HEK293 (cell line): ENCODE data around the gene BECN2.

Source experiments
- BCL11A ChIP-seq: fragments of 450-650 bp; formaldehyde crosslinking; IDR thresholded peaks from 2 replicates; pipeline ENCODE4 v1.5.1; 2016; ENCODE audit warnings: low read depth, missing biosample characterization, missing genetic modification characterization
- EGR2 ChIP-seq: fragments of 450-650 bp; formaldehyde crosslinking; IDR thresholded peaks from 2 replicates; pipeline ENCODE4 v1.5.1; 2016; ENCODE audit warnings: low read depth, missing biosample characterization, missing genetic modification characterization
- HIC1 ChIP-seq: fragments of 450-650 bp; formaldehyde crosslinking; IDR thresholded peaks from 2 replicates; pipeline ENCODE4 v1.5.1; 2016; ENCODE audit warnings: missing biosample characterization, missing genetic modification characterization
- HOXA7 ChIP-seq: sonication (generic); formaldehyde crosslinking; IDR thresholded peaks from 2 replicates; pipeline ENCODE4 v1.8.1; 2022; ENCODE audit warnings: missing genetic modification reagents, borderline replicate concordance
- KLF1 ChIP-seq: fragments of 450-650 bp; formaldehyde crosslinking; IDR thresholded peaks from 2 replicates; pipeline ENCODE4 v1.5.1; 2016; ENCODE audit warnings: missing biosample characterization, missing genetic modification characterization
- KLF10 ChIP-seq: fragments of 450-650 bp; IDR thresholded peaks from 2 replicates; pipeline ENCODE4 v1.5.1; 2018; ENCODE audit warnings: missing biosample characterization, mild to moderate bottlenecking, missing genetic modification characterization
- KLF7 ChIP-seq: fragments of 450-650 bp; formaldehyde crosslinking; IDR thresholded peaks from 2 replicates; pipeline ENCODE4 v1.5.1; 2016; ENCODE audit warnings: missing biosample characterization, missing genetic modification characterization, borderline replicate concordance
- KLF8 ChIP-seq: fragments of 450-650 bp; formaldehyde crosslinking; IDR thresholded peaks from 2 replicates; pipeline ENCODE4 v1.5.1; 2016; ENCODE audit warnings: missing biosample characterization, missing genetic modification characterization
- MYNN ChIP-seq: fragments of 450-650 bp; formaldehyde crosslinking; IDR thresholded peaks from 2 replicates; pipeline ENCODE4 v1.5.1; 2016; ENCODE audit warnings: missing biosample characterization, missing genetic modification characterization, borderline replicate concordance
- PATZ1 ChIP-seq: fragments of 450-650 bp; formaldehyde crosslinking; IDR thresholded peaks from 2 replicates; pipeline ENCODE4 v1.5.1; 2016; ENCODE audit warnings: missing biosample characterization, missing genetic modification characterization
- RBAK ChIP-seq: fragments of 450-650 bp; formaldehyde crosslinking; IDR thresholded peaks from 2 replicates; pipeline ENCODE4 v1.5.1; 2016; ENCODE audit warnings: missing biosample characterization, missing genetic modification characterization
- SP7 ChIP-seq: fragments of 450-650 bp; formaldehyde crosslinking; IDR thresholded peaks from 2 replicates; pipeline ENCODE4 v1.5.1; 2016; ENCODE audit warnings: missing biosample characterization, missing genetic modification characterization
- ZBTB8A ChIP-seq: fragments of 450-650 bp; formaldehyde crosslinking; IDR thresholded peaks from 2 replicates; pipeline ENCODE4 v1.5.1; 2016; ENCODE audit warnings: missing biosample characterization, missing genetic modification characterization
- ZEB2 ChIP-seq: fragments of 450-650 bp; formaldehyde crosslinking; IDR thresholded peaks from 2 replicates; pipeline ENCODE4 v1.5.1; 2016; ENCODE audit warnings: missing biosample characterization, missing genetic modification characterization
- ZFP37 ChIP-seq: fragments of 450-650 bp; formaldehyde crosslinking; IDR thresholded peaks from 2 replicates; pipeline ENCODE4 v1.5.1; 2016; ENCODE audit warnings: missing biosample characterization, missing genetic modification characterization
- ZNF112 ChIP-seq: fragments of 450-650 bp; formaldehyde crosslinking; IDR thresholded peaks from 2 replicates; pipeline ENCODE4 v1.5.0; 2017; ENCODE audit warnings: missing biosample characterization, missing genetic modification characterization
- ZNF175 ChIP-seq: fragments of 450-650 bp; formaldehyde crosslinking; IDR thresholded peaks from 2 replicates; pipeline ENCODE4 v1.5.1; 2016; ENCODE audit warnings: missing biosample characterization, missing genetic modification characterization
- ZNF18 ChIP-seq: fragments of 450-650 bp; formaldehyde crosslinking; IDR thresholded peaks from 2 replicates; pipeline ENCODE4 v1.5.1; 2016; ENCODE audit warnings: missing biosample characterization, missing genetic modification characterization
- ZNF184 ChIP-seq: fragments of 450-650 bp; IDR thresholded peaks from 2 replicates; pipeline ENCODE4 v1.5.1; 2018; ENCODE audit warnings: missing biosample characterization, mild to moderate bottlenecking, missing genetic modification characterization
- ZNF19 ChIP-seq: fragments of 450-650 bp; formaldehyde crosslinking; IDR thresholded peaks from 2 replicates; pipeline ENCODE4; 2016; ENCODE audit warnings: missing biosample characterization, missing genetic modification characterization, low read depth
- ZNF404 ChIP-seq: fragments of 450-650 bp; formaldehyde crosslinking; IDR thresholded peaks from 2 replicates; pipeline ENCODE4 v1.5.1; 2017; ENCODE audit warnings: missing biosample characterization, missing genetic modification characterization
- ZNF571 ChIP-seq: fragments of 450-650 bp; formaldehyde crosslinking; IDR thresholded peaks from 2 replicates; pipeline ENCODE4 v1.5.0; 2017; ENCODE audit warnings: missing biosample characterization, missing genetic modification characterization
- ZNF596 ChIP-seq: fragments of 450-650 bp; IDR thresholded peaks from 2 replicates; pipeline ENCODE4 v1.5.0; 2018; ENCODE audit warnings: missing biosample characterization, mild to moderate bottlenecking, missing genetic modification characterization, moderate library complexity
- ZNF626 ChIP-seq: fragments of 450-650 bp; sonication (Bioruptor Pico); formaldehyde crosslinking; IDR thresholded peaks from 2 replicates; pipeline ENCODE4 v1.5.1; 2018; ENCODE audit warnings: missing biosample characterization, missing genetic modification characterization, inconsistent platforms
- ZNF658 ChIP-seq: fragments of 450-650 bp; formaldehyde crosslinking; IDR thresholded peaks from 2 replicates; pipeline ENCODE4; 2016; ENCODE audit warnings: missing biosample characterization, missing genetic modification characterization
- ZNF785 ChIP-seq: fragments of 450-650 bp; formaldehyde crosslinking; IDR thresholded peaks from 2 replicates; pipeline ENCODE4 v1.5.1; 2016; ENCODE audit warnings: missing biosample characterization, missing genetic modification characterization
- ZNF792 ChIP-seq: fragments of 450-650 bp; formaldehyde crosslinking; IDR thresholded peaks from 2 replicates; pipeline ENCODE4 v1.5.1; 2016; ENCODE audit warnings: missing biosample characterization, missing genetic modification characterization
- ZNF843 ChIP-seq: fragments of 450-650 bp; formaldehyde crosslinking; IDR thresholded peaks from 2 replicates; pipeline ENCODE4 v1.5.1; 2016; ENCODE audit warnings: missing biosample characterization, missing genetic modification characterization
- TF ChIP-seq, protein P1 (sequence below): fragments of 450-650 bp; formaldehyde crosslinking; IDR thresholded peaks from 2 replicates; pipeline ENCODE4 v1.5.1; 2016; ENCODE audit warnings: missing biosample characterization, missing genetic modification characterization
- TF ChIP-seq, protein P2 (sequence below): fragments of 450-650 bp; formaldehyde crosslinking; IDR thresholded peaks from 2 replicates; pipeline ENCODE4 v1.5.1; 2017; ENCODE audit warnings: missing biosample characterization, missing genetic modification characterization
- TF ChIP-seq, protein P3 (sequence below): fragments of 450-650 bp; formaldehyde crosslinking; IDR thresholded peaks from 2 replicates; pipeline ENCODE4 v1.5.1; 2017; ENCODE audit warnings: missing biosample characterization, missing genetic modification characterization

The BECN2 gene

GRCh38 chr1:241990040-241990439, 32.5 kb downstream of the BECN2 start (continued):
- no peak for TF ChIP-seq ZNF18 (tag by site-specific recombination)
- 0 out of 2 replicates have a peak, but pooled peaks have one; percentile 42 for TF ChIP-seq ZNF184 (tag by site-specific recombination)
- no peak for TF ChIP-seq ZNF785 (tag by site-specific recombination)
- TF ChIP-seq ZFP37: no peak
- no peak for TF ChIP-seq HOXA7
- peak; percentile 28; the same call in 1 of the 2 replicates for TF ChIP-seq ZEB2 (tag by site-specific recombination)
- 0 out of 2 replicates have a peak, but pooled peaks have one; percentile 17 for TF ChIP-seq HIC1 (tag by site-specific recombination)
- TF ChIP-seq, protein P1, sequence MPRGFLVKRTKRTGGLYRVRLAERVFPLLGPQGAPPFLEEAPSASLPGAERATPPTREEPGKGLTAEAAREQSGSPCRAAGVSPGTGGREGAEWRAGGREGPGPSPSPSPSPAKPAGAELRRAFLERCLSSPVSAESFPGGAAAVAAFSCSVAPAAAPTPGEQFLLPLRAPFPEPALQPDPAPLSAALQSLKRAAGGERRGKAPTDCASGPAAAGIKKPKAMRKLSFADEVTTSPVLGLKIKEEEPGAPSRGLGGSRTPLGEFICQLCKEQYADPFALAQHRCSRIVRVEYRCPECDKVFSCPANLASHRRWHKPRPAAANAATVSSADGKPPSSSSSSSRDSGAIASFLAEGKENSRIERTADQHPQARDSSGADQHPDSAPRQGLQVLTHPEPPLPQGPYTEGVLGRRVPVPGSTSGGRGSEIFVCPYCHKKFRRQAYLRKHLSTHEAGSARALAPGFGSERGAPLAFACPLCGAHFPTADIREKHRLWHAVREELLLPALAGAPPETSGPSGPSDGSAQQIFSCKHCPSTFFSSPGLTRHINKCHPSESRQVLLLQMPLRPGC (tag by site-specific recombination): no peak
- TF ChIP-seq ZNF843: no peak
- no peak for TF ChIP-seq ZNF404 (tag by site-specific recombination)
- TF ChIP-seq ZNF658 (tag by site-specific recombination): no peak
- TF ChIP-seq KLF10 (tag by site-specific recombination): 0 out of 2 replicates have a peak, but pooled peaks have one; percentile 20
- TF ChIP-seq ZNF571 (tag by site-specific recombination): no peak
- TF ChIP-seq ZNF175 (tag by site-specific recombination): no peak
- no peak for TF ChIP-seq EGR2 (tag by site-specific recombination)
- TF ChIP-seq ZNF792 (tag by site-specific recombination): no peak
- no peak for TF ChIP-seq ZNF596 (tag by site-specific recombination)
- TF ChIP-seq SP7: peak; percentile 62
- no peak for TF ChIP-seq MYNN (tag by site-specific recombination)
- peak; percentile 66 for TF ChIP-seq PATZ1 (tag by site-specific recombination)
- no peak for TF ChIP-seq ZBTB8A (tag by site-specific recombination)
- no peak for TF ChIP-seq KLF7 (tag by site-specific recombination)
- no peak for TF ChIP-seq ZNF19
- no peak for TF ChIP-seq RBAK (tag by site-specific recombination)
- TF ChIP-seq KLF8 (tag by site-specific recombination): 0 out of 2 replicates have a peak, but pooled peaks have one; percentile 29
- TF ChIP-seq ZNF626 (tag by site-specific recombination): no peak
- TF ChIP-seq, protein P2, sequence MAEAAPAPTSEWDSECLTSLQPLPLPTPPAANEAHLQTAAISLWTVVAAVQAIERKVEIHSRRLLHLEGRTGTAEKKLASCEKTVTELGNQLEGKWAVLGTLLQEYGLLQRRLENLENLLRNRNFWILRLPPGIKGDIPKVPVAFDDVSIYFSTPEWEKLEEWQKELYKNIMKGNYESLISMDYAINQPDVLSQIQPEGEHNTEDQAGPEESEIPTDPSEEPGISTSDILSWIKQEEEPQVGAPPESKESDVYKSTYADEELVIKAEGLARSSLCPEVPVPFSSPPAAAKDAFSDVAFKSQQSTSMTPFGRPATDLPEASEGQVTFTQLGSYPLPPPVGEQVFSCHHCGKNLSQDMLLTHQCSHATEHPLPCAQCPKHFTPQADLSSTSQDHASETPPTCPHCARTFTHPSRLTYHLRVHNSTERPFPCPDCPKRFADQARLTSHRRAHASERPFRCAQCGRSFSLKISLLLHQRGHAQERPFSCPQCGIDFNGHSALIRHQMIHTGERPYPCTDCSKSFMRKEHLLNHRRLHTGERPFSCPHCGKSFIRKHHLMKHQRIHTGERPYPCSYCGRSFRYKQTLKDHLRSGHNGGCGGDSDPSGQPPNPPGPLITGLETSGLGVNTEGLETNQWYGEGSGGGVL: no peak
- TF ChIP-seq, protein P3, sequence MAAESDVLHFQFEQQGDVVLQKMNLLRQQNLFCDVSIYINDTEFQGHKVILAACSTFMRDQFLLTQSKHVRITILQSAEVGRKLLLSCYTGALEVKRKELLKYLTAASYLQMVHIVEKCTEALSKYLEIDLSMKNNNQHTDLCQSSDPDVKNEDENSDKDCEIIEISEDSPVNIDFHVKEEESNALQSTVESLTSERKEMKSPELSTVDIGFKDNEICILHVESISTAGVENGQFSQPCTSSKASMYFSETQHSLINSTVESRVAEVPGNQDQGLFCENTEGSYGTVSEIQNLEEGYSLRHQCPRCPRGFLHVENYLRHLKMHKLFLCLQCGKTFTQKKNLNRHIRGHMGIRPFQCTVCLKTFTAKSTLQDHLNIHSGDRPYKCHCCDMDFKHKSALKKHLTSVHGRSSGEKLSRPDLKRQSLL (tag by site-specific recombination): no peak
- TF ChIP-seq ZNF112: no peak
- TF ChIP-seq KLF1 (tag by site-specific recombination): no peak
- no peak for TF ChIP-seq BCL11A
